HepG2 (cell line): ENCODE measurements around the gene SLC25A28. TPM values are rescaled to one million over a fixed set of nuclear protein-coding genes. Genes with fewer than 3 reads are reported as not detected.

Experiments used
- ATAC-seq: fragments of 200-7000 bp; cut with Tn5 transposase; 3 replicates; pipeline ENCODE4 v1.9.1; 2020; ENCODE audit warnings: mild to moderate bottlenecking, moderate library complexity
- BruUV-seq: library from RNA; stranded (reverse); fragments of 400-500 nt; replicated peaks from 2 replicates; lab custom pipeline; 2021; lab: Mats Ljungman, UMichigan
- CTCF ChIA-PET: fragments of 300-600 bp; formaldehyde crosslinking; extraction: SDS; loops from one replicate; lab custom pipeline; 2021; ENCODE audit warnings: low total read pairs, inconsistent platforms, low intra/inter-chr PET ratio; lab: Yijun Ruan, JAX
- POLR2A ChIA-PET: fragments of 350-600 bp; sonication (Branson Sonifier 250); formaldehyde crosslinking; loops from one replicate; lab custom pipeline; 2020; ENCODE audit warnings: antibody characterized with exemption, inconsistent platforms; lab: Yijun Ruan, JAX
- DNase-seq: peaks from one replicate; pipeline ENCODE4 v3.0.0-alpha.2; 2015; ENCODE audit warnings: low spot score
- FAIRE-seq: peaks from 3 replicates; lab custom pipeline; 2011; peaks lifted over from hg19 to GRCh38; lab: Jason Lieb, UNC
- H2AFZ ChIP-seq: one replicate; pipeline ENCODE4 v1.6.1; 2011; ENCODE audit warnings: low read length, inconsistent platforms
- H3K27ac ChIP-seq: fragments of 300-600 bp; 3 replicates; pipeline ENCODE4 v1.8.0; 2011; ENCODE audit warnings: mixed run types, mild to moderate bottlenecking, mixed read lengths, low read length, inconsistent platforms; ENCODE audit not compliant: insufficient read depth; ENCODE audit errors: extremely low read length
- H3K27me3 ChIP-seq, 2 experiments: fragments of 200-600 bp in 1 of 2; 2 replicates in 1 of 2; 3 replicates in 1 of 2; pipeline versions ENCODE4 v1.6.0 to v1.8.0; 2011; ENCODE audit warnings: low read length in 2 of 2, mild to moderate bottlenecking in 2 of 2, moderate library complexity in 2 of 2, inconsistent platforms in 1 of 2; ENCODE audit not compliant: insufficient read depth in 2 of 2, control insufficient read depth in 1 of 2
- H3K36me3 ChIP-seq, 2 experiments: fragments of 200-600 bp in 1 of 2; replicated peaks in 1 of 2; 2 replicates in 1 of 2; 3 replicates in 1 of 2; pipeline versions ENCODE4 v1.5.1 to v1.8.0; 2011; ENCODE audit warnings: low read length in 2 of 2, inconsistent platforms in 1 of 2; ENCODE audit not compliant: insufficient read depth in 2 of 2, control insufficient read depth in 1 of 2
- H3K4me1 ChIP-seq: 2 replicates; pipeline ENCODE4 v1.5.1; 2012; ENCODE audit warnings: low read length, inconsistent platforms; ENCODE audit not compliant: insufficient read depth
- H3K4me2 ChIP-seq: 2 replicates; pipeline ENCODE4 v1.6.0; 2011; ENCODE audit warnings: low read depth, low read length, inconsistent platforms
- H3K4me3 ChIP-seq, 3 experiments: fragments of 200-600 bp in 1 of 3; sonication (generic), shearing (Covaris generic) in 1 of 3; replicated peaks in 1 of 3; 2 replicates each; pipeline ENCODE4 v1.5.1; 2011 to 2016; ENCODE audit warnings: low read length in 3 of 3, inconsistent platforms in 2 of 3, low read depth in 2 of 3, mild to moderate bottlenecking in 2 of 3, control low read depth in 1 of 3, mixed read lengths in 1 of 3; ENCODE audit not compliant: insufficient read depth in 1 of 3
- H3K79me2 ChIP-seq: one replicate; pipeline ENCODE4 v1.6.1; 2011; ENCODE audit warnings: low read length, inconsistent platforms; ENCODE audit not compliant: insufficient read depth
- H3K9ac ChIP-seq: 2 replicates; pipeline ENCODE4 v1.6.0; 2011; ENCODE audit warnings: mild to moderate bottlenecking, low read depth, low read length, inconsistent platforms; ENCODE audit not compliant: insufficient read depth
- H3K9me3 ChIP-seq: 2 replicates; pipeline ENCODE4 v1.5.1; 2012; ENCODE audit warnings: mild to moderate bottlenecking, low read length
- H4K20me1 ChIP-seq: 2 replicates; pipeline ENCODE4 v1.6.0; 2011; ENCODE audit warnings: inconsistent platforms, mild to moderate bottlenecking, low read length, moderate library complexity; ENCODE audit not compliant: insufficient read depth
- CEBPG ChIP-seq: IDR thresholded peaks from 2 replicates; pipeline ENCODE4 v1.6.1; 2016
- DPF2 ChIP-seq: sonication (generic); formaldehyde crosslinking; IDR thresholded peaks from 2 replicates; pipeline ENCODE4 v1.4.0; 2020; ENCODE audit warnings: mild to moderate bottlenecking, low read depth, missing genetic modification reagents, borderline replicate concordance
- NCOA2 ChIP-seq: sonication (generic); formaldehyde crosslinking; IDR thresholded peaks from 2 replicates; pipeline ENCODE4 v1.8.0; 2022; ENCODE audit warnings: inconsistent platforms
- NFYB ChIP-seq: sonication (generic); formaldehyde crosslinking; IDR thresholded peaks from 2 replicates; pipeline ENCODE4 v1.4.0; 2020; ENCODE audit warnings: missing genetic modification reagents
- PCBP2 ChIP-seq: fragments of 200-400 bp; formaldehyde crosslinking; optimal IDR thresholded peaks from 2 replicates; pipeline ENCODE3; 2018; ENCODE audit warnings: low read length, low read depth; ENCODE audit not compliant: poor library complexity, severe bottlenecking
- SMAD3 ChIP-seq: sonication (generic); formaldehyde crosslinking; IDR thresholded peaks from 2 replicates; pipeline ENCODE4 v1.4.0; 2020; ENCODE audit warnings: missing genetic modification reagents
- SNAPC2 ChIP-seq: sonication (generic); formaldehyde crosslinking; IDR thresholded peaks from 2 replicates; pipeline ENCODE4 v1.8.1; 2022; ENCODE audit warnings: mild to moderate bottlenecking, missing genetic modification reagents
- SUZ12 ChIP-seq: fragments of 150-350 bp; IDR thresholded peaks from 2 replicates; pipeline ENCODE4 v1.6.1; 2014; ENCODE audit warnings: low read depth, low read length
- ZFP37 ChIP-seq: sonication (generic); formaldehyde crosslinking; IDR thresholded peaks from 2 replicates; pipeline ENCODE4 v1.4.0; 2020; ENCODE audit warnings: missing genetic modification reagents, borderline replicate concordance
- ZFP62 ChIP-seq: sonication (generic); formaldehyde crosslinking; IDR thresholded peaks from 2 replicates; pipeline ENCODE4 v1.4.0; 2020; ENCODE audit warnings: missing genetic modification reagents
- ZNF17 ChIP-seq: sonication (generic); formaldehyde crosslinking; IDR thresholded peaks from 2 replicates; pipeline ENCODE4 v1.5.0; 2020; ENCODE audit warnings: mild to moderate bottlenecking, missing genetic modification reagents
- ZNF326 ChIP-seq: sonication (generic); formaldehyde crosslinking; IDR thresholded peaks from 2 replicates; pipeline ENCODE4 v1.4.0; 2020; ENCODE audit warnings: missing genetic modification reagents, borderline replicate concordance
- ZNF431 ChIP-seq: sonication (generic); formaldehyde crosslinking; IDR thresholded peaks from 2 replicates; pipeline ENCODE4 v1.9.0; 2022; ENCODE audit warnings: missing genetic modification reagents, low read depth, mild to moderate bottlenecking, borderline replicate concordance
- ZNF546 ChIP-seq: sonication (generic); formaldehyde crosslinking; conservative IDR thresholded peaks from 2 replicates; pipeline ENCODE4 v1.8.1; 2023; ENCODE audit warnings: mild to moderate bottlenecking, missing genetic modification reagents
- ZNF775 ChIP-seq: sonication (generic); formaldehyde crosslinking; IDR thresholded peaks from 2 replicates; pipeline ENCODE4 v1.4.0; 2020; ENCODE audit warnings: missing genetic modification reagents, mild to moderate bottlenecking, moderate library complexity, borderline replicate concordance
- WGBS: methylation state at CpG from one replicate; pipeline ENCODE4 v1.1.6; 2017; ENCODE audit warnings: low lambda C conversion rate; 5-methylcytosine and 5-hydroxymethylcytosine counted together
- in situ Hi-C: cut with HindIII; loops from 2 replicates; pipeline ENCODE4 v1.10.0; 2017; ENCODE audit warnings: low pct_unique_long_range_greater_than_20kb; ENCODE audit not compliant: extremely low pct_ligation_motif_present
- intact Hi-C: fragments of 100-400 bp; cut with micrococcal nuclease; formaldehyde crosslinking; loops from one replicate; pipeline ENCODE4 v1.10.0; 2022; ENCODE audit not compliant: unreplicated experiment
- polyA plus RNA-seq, 8 experiments: library from polyadenylated mRNA; depleted of rRNA in 3 of 8; stranded (reverse) in 7 of 8; unstranded in 1 of 8; fragments of >200 nt; fragmentation: Illumina TruSeq in 4 of 8; extraction: Trizol in 4 of 8; gene quantifications; 2 replicates each; pipeline versions ENCODE4 v1.2.1 to v1.2.3, GENCODE V29; 2011 to 2016; ENCODE audit warnings: low read depth in 4 of 8, missing spikeins in 1 of 8, mixed read lengths in 1 of 8; ENCODE audit not compliant: insufficient read depth in 1 of 8
- total RNA-seq, 5 experiments: library from RNA; depleted of rRNA; stranded (reverse); fragments of >200 nt; fragmentation: Illumina TruSeq; extraction: Trizol; gene quantifications; 2 replicates each; pipeline ENCODE4 v1.2.3, GENCODE V29; 2016; ENCODE audit warnings: low read depth in 1 of 5
- TF ChIP-seq, protein P1 (sequence below): sonication (generic); formaldehyde crosslinking; IDR thresholded peaks from 2 replicates; pipeline ENCODE4 v1.5.1; 2020; ENCODE audit warnings: missing genetic modification reagents, mild to moderate bottlenecking, borderline replicate concordance
- TF ChIP-seq, protein P2 (sequence below): IDR thresholded peaks from 2 replicates; pipeline ENCODE4 v1.6.1; 2016; ENCODE audit warnings: low read depth, borderline replicate concordance

SLC25A28 gene
- total and polyA plus RNA-seq, 2 of the 13 experiments (the other 11 are each of a cell fraction or from before 2014, with no cell fraction given): 15.2 to 41.0 TPM

DNA sequence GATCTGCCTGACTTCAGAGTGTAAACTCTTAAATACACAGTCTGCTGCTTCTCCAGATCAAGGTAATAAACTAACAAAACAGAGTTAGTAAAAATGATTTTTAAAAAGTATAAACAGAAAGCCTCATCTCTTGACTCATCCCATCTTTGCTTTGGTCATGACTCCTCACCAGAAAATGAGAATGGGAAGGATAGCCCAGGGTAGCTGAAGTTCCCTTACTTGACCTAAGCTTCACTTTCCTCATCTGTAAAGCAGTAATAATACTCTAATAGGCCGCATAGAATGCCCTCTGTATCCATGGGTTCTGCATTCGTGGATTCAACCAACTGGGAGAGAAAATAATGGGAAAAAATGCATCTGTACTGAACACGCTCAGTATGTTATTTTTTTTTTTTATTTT lies 11.3 kb upstream of the SLC25A28 start:
- H2AFZ ChIP-seq: no peak overlapping the region
- H4K20me1 ChIP-seq: no peaks in the 10 kb centered on the region
- ATAC-seq (no peak), FAIRE-seq (no peak), DNase-seq (no peak)
- intact Hi-C loops: loop anchor here (5.0 kb wide), 1 partner anchor 51 kb away; no protein-coding TSS in a partner anchor
- in situ Hi-C loops: no loop called here
- H3K4me3 ChIP-seq: no peak overlapping the region
- H3K79me2 ChIP-seq: no peaks in the 10 kb centered on the region
- no peaks in the 10 kb centered on the region; a peak in 1 of 5 replicates for H3K27me3 ChIP-seq
- POLR2A ChIA-PET: interaction anchor here (0.8 to 2.3 kb wide), 2 partner anchors 11 to 28 kb away, joined by 3 to 7 read pairs; partner anchors contain the start of genes ENTPD7 and SLC25A28
- H3K4me1 ChIP-seq: peaks cover 5% of the 10 kb centered on the region; the same call in 1 of the 2 replicates
- no peak overlapping the region for H3K9ac ChIP-seq
- no TSS peak for BruUV-seq
- TF ChIP-seq CEBPG (CRISPR knock-in tag) (no peak), ZNF775 (no peak), ZNF17 (CRISPR knock-in tag) (no peak), DPF2 (CRISPR knock-in tag) (no peak), SUZ12 (no peak), NCOA2 (CRISPR knock-in tag) (no peak)
- H3K27ac ChIP-seq: no peak overlapping the region
- H3K4me2 ChIP-seq: no peak overlapping the region
- WGBS: 57% methylated on average over 3 of the region's 3 CpGs
- no peaks in the 10 kb centered on the region for H3K9me3 ChIP-seq
- H3K36me3 ChIP-seq: no peaks in the 10 kb centered on the region
- CTCF ChIA-PET: interaction anchor here (2.5 to 2.7 kb wide), 2 partner anchors 67 to 79 kb away, joined by 8 to 21 read pairs; no protein-coding TSS in a partner anchor

DNA sequence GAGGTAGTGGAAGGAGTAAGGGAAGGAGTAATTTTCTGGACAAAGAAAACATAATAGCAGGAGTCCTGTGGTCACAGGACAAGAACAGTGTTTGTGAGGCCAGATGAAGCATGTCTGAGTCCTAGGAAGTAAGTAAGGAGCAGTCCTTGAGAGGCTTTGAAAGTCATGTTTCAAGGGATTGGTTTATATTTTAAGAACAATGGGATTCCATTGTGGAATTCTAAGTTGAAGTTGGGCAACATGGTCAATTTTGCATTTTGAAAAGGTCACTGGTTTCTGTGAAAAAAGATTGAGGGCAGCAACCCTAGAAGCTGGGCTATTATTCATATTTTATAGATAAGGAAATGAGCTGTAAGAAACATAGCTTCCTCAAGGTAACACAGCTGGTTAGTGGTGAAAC lies 10.8 kb upstream of the SLC25A28 start:
- CTCF ChIA-PET: interaction anchor here (2.5 to 2.7 kb wide), 2 partner anchors 67 to 80 kb away, joined by 8 to 21 read pairs; no protein-coding TSS in a partner anchor
- ATAC-seq: no peak
- Histone ChIP-seq H3K27ac (no peak overlapping the region), H3K9ac (no peak overlapping the region), H3K36me3 (no peaks in the 10 kb centered on the region), H3K4me3 (no peak overlapping the region), H3K79me2 (no peaks in the 10 kb centered on the region), H2AFZ (no peak overlapping the region), H3K9me3 (no peaks in the 10 kb centered on the region), H4K20me1 (no peaks in the 10 kb centered on the region), H3K27me3 (no peaks in the 10 kb centered on the region; a peak in 1 of 5 replicates), H3K4me2 (no peak overlapping the region), H3K4me1 (peaks cover 5% of the 10 kb centered on the region; the same call in 1 of the 2 replicates)
- POLR2A ChIA-PET: interaction anchor here (0.8 to 2.3 kb wide), 2 partner anchors 11 to 28 kb away, joined by 3 to 7 read pairs; partner anchors contain the start of genes ENTPD7 and SLC25A28
- intact Hi-C loops (loop anchor here (1.0 to 5.0 kb wide), 3 partner anchors 51 to 80 kb away; no protein-coding TSS in a partner anchor), in situ Hi-C loops (no loop called here)
- DNase-seq: no peak
- no TSS peak for BruUV-seq
- no peak for FAIRE-seq
- no peak for TF ChIP-seq ZNF326 (CRISPR knock-in tag)
- TF ChIP-seq SNAPC2 (CRISPR knock-in tag): no peak
- no peak for TF ChIP-seq PCBP2
- TF ChIP-seq, protein P1, sequence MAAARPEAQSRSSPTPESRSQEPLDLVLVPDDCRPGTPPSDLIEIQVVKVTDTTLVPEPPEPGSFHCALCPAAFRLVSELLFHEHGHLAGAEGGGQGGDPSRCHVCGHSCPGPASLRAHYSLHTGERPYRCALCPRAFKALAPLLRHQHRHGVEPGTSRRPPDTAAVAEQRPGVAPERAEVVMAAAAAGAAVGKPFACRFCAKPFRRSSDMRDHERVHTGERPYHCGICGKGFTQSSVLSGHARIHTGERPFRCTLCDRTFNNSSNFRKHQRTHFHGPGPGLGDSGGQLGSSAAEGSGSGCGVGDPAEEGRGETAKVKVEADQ (CRISPR knock-in tag): no peak
- no peak for TF ChIP-seq ZFP37 (CRISPR knock-in tag)
- TF ChIP-seq, protein P2, sequence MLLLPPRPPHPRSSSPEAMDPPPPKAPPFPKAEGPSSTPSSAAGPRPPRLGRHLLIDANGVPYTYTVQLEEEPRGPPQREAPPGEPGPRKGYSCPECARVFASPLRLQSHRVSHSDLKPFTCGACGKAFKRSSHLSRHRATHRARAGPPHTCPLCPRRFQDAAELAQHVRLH: no peak
- TF ChIP-seq ZNF546 (CRISPR knock-in tag): no peak
- TF ChIP-seq NFYB (CRISPR knock-in tag): no peak
- TF ChIP-seq ZFP62: no peak
- TF ChIP-seq ZNF431 (CRISPR knock-in tag): no peak
- no peak for TF ChIP-seq SMAD3 (CRISPR knock-in tag)
